Heart left ventricle (tissue), 16 donors: ENCODE data around the gene TMEM220. TPM values are rescaled to one million over a fixed set of nuclear protein-coding genes. Genes with fewer than 3 reads are reported as not detected.
"Not testable (repeated sequence)": the region's sequence is repeated elsewhere in the genome, so short reads cannot be mapped to it uniquely, and the experiment has no call there.

Experiments
- ATAC-seq, 4 donors: fragments of 200-7000 bp; cut with Tn5 transposase; one replicate each; pipeline ENCODE4 v1.9.1; 2020 to 2022; ENCODE audit warnings: moderate library complexity in 4 of 4, mild to moderate bottlenecking in 3 of 4, moderate number of reproducible peaks in 1 of 4
- DNase-seq, 5 donors: peaks; one replicate each; pipeline ENCODE4 v3.0.0-alpha.2; 2020
- H3K27ac ChIP-seq, 12 donors: fragments of 200-600 bp; sonication (generic) in 4 of 12; one replicate each; pipeline versions ENCODE4 v1.5.0 to v1.8.0; 2016 to 2022; ENCODE audit warnings: mild to moderate bottlenecking in 2 of 12
- H3K27me3 ChIP-seq, 9 donors: fragments of 200-600 bp; sonication (generic) in 2 of 9; one replicate each; pipeline versions ENCODE4 v1.5.1 to v1.8.0; 2016 to 2022; ENCODE audit warnings: mild to moderate bottlenecking in 3 of 9
- H3K36me3 ChIP-seq, 9 donors: fragments of 200-600 bp; sonication (generic) in 2 of 9; one replicate each; pipeline versions ENCODE4 v1.5.0 to v1.8.0; 2018 to 2022; ENCODE audit warnings: mild to moderate bottlenecking in 2 of 9
- H3K4me1 ChIP-seq, 12 donors: fragments of 200-600 bp; sonication (generic) in 4 of 12; one replicate each; pipeline versions ENCODE4 v1.5.0 to v1.8.0; 2016 to 2022; ENCODE audit warnings: mild to moderate bottlenecking in 3 of 12
- H3K4me3 ChIP-seq, 12 donors: fragments of 200-600 bp; sonication (generic) in 4 of 12; one replicate each; pipeline versions ENCODE4 v1.5.0 to v1.8.0; 2017 to 2022; ENCODE audit warnings: mild to moderate bottlenecking in 9 of 12, moderate library complexity in 4 of 12
- H3K9me3 ChIP-seq, 12 donors: fragments of 200-600 bp; sonication (generic) in 4 of 12; one replicate each; pipeline versions ENCODE4 v1.5.0 to v1.8.0; 2016 to 2022; ENCODE audit warnings: mild to moderate bottlenecking in 1 of 12
- POLR2A ChIP-seq, 2 donors: fragments of 450-650 bp; IDR thresholded peaks; one replicate each; pipeline ENCODE4 v1.6.1; 2017; ENCODE audit warnings: antibody characterized with exemption in 2 of 2, mild to moderate bottlenecking in 2 of 2, moderate library complexity in 2 of 2
- WGBS, 4 donors: extraction: QIAGEN DNeasy Blood & Tissue Kit in 2 of 4; methylation state at CpG; one replicate each; pipeline versions ENCODE4 v1.1.5 to v1.1.7; 2013 to 2018; 5-methylcytosine and 5-hydroxymethylcytosine counted together
- intact Hi-C, 10 donors: fragments of 100-400 bp; cut with DNase I; formaldehyde crosslinking; loops; one replicate each; pipeline versions ENCODE4 v1.11.1 to v1.14.2; 2022
- polyA plus RNA-seq, 2 donors: library from polyadenylated mRNA; stranded (reverse); fragments of 200-250 nt; gene quantifications; one replicate each; pipeline ENCODE4 v1.2.3, GENCODE V29; 2013
- total RNA-seq, 9 donors: library from RNA; depleted of rRNA in 2 of 9; stranded (reverse); fragments of >200 nt in 2 of 9; fragmentation: NEBNext Ultra II Directional in 3 of 9; extraction: Animal tissue kit (Norgen Biotek cat#: 25700) in 3 of 9; gene quantifications; one replicate each; pipeline versions ENCODE4 v1.1.0 to v1.2.4, GENCODE V29; 2016 to 2023
- TF ChIP-seq, protein P1 (sequence below), 12 donors: fragments of 200-600 bp; sonication (generic) in 4 of 12; IDR thresholded peaks; one replicate each; pipeline versions ENCODE4 v1.5.0 to v1.8.0; 2018 to 2022; ENCODE audit warnings: antibody characterized with exemption in 12 of 12, mild to moderate bottlenecking in 5 of 12
- donor health status: ischemic (EF 13 %, LVEDD 7.1; RV severe dilation, severe dysfunction).
- donor health status: healthy with polysubstance abuse.
- donor health status: DM: no; HTN: yes; CAD: no.
- donor health status: DM: no; HTN: no; CAD: no.
- donor health status: ischemic (EF 25% LVEDD 6.9; RV normal size, moderate dysfunction).
- donor health status: ischemic (EF 25% LVEDD 5.7; RV mildly dilated, moderate dysfunction).
- donor health status: healthy.
- donor health status: DM: yes; HTN: yes; CAD: no.
- donor health status: ischemic (EF 35%, LVEDD 5.7; RV mildly dilated, moderate dysfunction).
- donor health status: nonischemic (EF 11% LVEDD 7.7; RV severe dilation, severe dysfunction).
- donor health status: DM: yes; HTN: yes; CAD: no.
- donor health status: PGD.
- donor health status: ischemic (EF 29% LVEDD 5.4; RV normal size, mild dysfunction).
- donor health status: nonischemic (EF 23%, LVEDD 6.1; RV moderate dilation, normal function).

TMEM220 gene
- total and polyA plus RNA-seq, 11 donors: 3.2 to 13.9 (median 6.3) TPM

DNA sequence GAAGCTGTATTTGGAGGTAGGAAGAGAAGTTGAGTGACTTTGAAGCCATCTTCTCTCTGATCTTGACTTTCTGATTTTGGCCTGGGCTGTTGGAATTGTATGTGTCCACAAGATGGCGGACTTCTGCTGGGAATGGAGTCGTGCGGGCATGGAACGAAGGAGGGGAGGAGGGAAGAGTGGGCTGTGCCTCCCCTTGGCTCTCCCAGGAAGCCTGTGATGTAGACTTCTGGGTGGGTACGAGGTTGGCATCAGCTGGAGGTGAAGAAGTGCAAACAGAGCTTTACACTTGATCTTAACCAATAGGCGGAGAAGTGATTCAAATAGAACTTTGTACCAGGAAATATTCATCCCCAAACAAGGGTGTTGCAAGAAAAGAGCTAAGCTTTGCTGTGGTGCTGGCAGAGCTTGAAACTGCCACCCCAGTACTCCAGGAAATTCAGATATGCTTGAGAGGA, 7.4 kb upstream of the TMEM220 start:
- Histone ChIP-seq H3K4me3 (no peak overlapping the region), H3K27me3 (no peaks in the 10 kb centered on the region), H3K27ac (no peak overlapping the region), H3K36me3 (no peaks in the 10 kb centered on the region), H3K4me1 (peaks cover 0 to 3% (median 0%) of the 10 kb centered on the region in 12 donors), H3K9me3 (no peaks in the 10 kb centered on the region)
- TF ChIP-seq, protein P1, sequence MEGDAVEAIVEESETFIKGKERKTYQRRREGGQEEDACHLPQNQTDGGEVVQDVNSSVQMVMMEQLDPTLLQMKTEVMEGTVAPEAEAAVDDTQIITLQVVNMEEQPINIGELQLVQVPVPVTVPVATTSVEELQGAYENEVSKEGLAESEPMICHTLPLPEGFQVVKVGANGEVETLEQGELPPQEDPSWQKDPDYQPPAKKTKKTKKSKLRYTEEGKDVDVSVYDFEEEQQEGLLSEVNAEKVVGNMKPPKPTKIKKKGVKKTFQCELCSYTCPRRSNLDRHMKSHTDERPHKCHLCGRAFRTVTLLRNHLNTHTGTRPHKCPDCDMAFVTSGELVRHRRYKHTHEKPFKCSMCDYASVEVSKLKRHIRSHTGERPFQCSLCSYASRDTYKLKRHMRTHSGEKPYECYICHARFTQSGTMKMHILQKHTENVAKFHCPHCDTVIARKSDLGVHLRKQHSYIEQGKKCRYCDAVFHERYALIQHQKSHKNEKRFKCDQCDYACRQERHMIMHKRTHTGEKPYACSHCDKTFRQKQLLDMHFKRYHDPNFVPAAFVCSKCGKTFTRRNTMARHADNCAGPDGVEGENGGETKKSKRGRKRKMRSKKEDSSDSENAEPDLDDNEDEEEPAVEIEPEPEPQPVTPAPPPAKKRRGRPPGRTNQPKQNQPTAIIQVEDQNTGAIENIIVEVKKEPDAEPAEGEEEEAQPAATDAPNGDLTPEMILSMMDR (IDR thresholded peaks at IDR 0.05): peak; percentile 62 to 82 (median 70)
- no peak for TF ChIP-seq POLR2A (IDR thresholded peaks at IDR 0.05)
- ATAC-seq (peak; percentile 54 to 83 (median 72)), DNase-seq (peak in 3 of 5 donors; percentile 40 to 48 (median 45))
- intact Hi-C loops: loop anchor here (1.0 to 10.0 kb wide), 6 partner anchors 107 to 410 kb away; no protein-coding TSS in a partner anchor
- WGBS, 4 donors: 13 to 16% (median 14%) methylated on average over 6 of the region's 6 CpGs

DNA sequence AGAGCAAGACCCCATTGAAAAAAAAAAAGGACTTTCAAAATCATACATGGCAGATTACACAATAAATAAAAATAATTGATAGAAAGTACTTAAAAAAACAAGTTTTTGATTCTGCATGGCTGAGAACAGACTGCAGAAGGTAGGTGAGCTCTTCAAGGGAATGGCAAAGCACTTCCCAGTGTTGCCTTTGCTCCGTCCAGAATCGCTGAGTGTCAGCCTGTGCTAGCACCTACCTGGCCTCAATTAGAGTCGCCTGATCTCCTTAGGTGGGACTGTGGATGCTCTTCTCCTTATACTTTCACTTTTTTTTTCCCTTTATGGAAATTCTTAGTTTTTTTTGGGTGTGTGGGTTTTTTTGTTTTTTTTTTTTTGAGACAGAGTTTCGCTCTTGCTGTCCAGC, 6.0 kb upstream of the TMEM220 start:
- Histone ChIP-seq H3K4me1 (peaks cover 0 to 3% (median 0%) of the 10 kb centered on the region in 12 donors), H3K27me3 (no peaks in the 10 kb centered on the region), H3K36me3 (no peaks in the 10 kb centered on the region), H3K9me3 (no peaks in the 10 kb centered on the region), H3K27ac (no peak overlapping the region), H3K4me3 (no peak overlapping the region)
- TF ChIP-seq POLR2A (IDR thresholded peaks at IDR 0.05): no peak
- TF ChIP-seq, protein P1 (IDR thresholded peaks at IDR 0.05): no peak
- intact Hi-C loops: loop anchor here in 5 of 10 donors (2.0 to 10.0 kb wide), 4 partner anchors 109 to 411 kb away; no protein-coding TSS in a partner anchor
- DNase-seq (no peak), ATAC-seq (no peak)
- WGBS, 4 donors: 91 to 94% (median 92%) methylated on average over 4 of the region's 4 CpGs

DNA sequence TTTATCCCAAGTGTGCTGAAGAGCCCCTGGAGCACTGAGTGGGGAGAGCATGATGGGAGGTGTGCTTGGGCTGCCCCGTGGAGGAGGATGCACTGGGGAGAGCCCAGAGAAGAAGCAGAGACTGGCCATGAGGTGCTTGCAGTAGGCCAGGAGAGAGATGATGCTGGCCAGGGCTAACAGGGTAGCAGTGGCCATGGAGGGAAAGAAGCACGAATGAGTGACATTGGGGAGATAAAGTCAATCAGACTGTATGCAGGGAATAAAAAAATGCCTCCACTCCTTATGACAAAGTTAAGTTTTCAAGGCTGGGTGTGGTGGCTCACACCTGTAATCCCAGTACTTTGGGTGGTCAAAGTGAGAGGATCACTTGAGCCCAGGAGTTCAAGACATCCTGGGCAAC, 5.4 kb upstream of the TMEM220 start:
- Histone ChIP-seq H3K27ac (no peak overlapping the region), H3K9me3 (no peaks in the 10 kb centered on the region), H3K4me1 (peaks cover 0 to 8% (median 3%) of the 10 kb centered on the region in 12 donors), H3K4me3 (no peak overlapping the region), H3K27me3 (no peaks in the 10 kb centered on the region), H3K36me3 (no peaks in the 10 kb centered on the region)
- TF ChIP-seq, protein P1 (IDR thresholded peaks at IDR 0.05): no peak
- TF ChIP-seq POLR2A (IDR thresholded peaks at IDR 0.05): no peak
- intact Hi-C loops: loop anchor here in 4 of 10 donors (5.0 to 10.0 kb wide), 3 partner anchors 407 to 412 kb away; no protein-coding TSS in a partner anchor
- DNase-seq: no peak
- WGBS, 4 donors: 64 to 75% (median 71%) methylated on average over 2 of the region's 2 CpGs
- ATAC-seq: no peak

DNA sequence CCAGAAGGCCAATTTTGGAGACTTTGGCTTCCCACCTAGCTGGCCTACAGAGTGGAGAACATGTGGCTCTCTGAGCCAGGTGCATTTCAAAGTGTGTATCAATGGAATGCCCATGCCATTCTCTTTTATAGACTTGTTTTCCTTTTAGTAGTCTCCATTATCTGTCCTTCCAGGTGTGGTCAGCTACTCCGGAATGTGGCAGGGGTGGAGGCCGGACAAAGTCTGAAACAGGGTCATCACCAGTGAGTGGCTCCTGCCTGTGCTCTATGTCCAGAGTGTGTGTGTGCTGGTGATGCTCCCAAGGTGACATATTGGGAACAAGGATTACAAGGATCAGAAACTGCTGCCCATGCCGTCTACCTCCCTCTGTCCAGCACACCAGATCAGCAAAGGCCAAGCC, 3.8 kb upstream of the TMEM220 start:
- H3K4me1 ChIP-seq: peaks cover 0 to 11% (median 5%) of the 10 kb centered on the region in 12 donors
- no peak for DNase-seq
- H3K4me3 ChIP-seq: no peak overlapping the region
- no peaks in the 10 kb centered on the region for H3K36me3 ChIP-seq
- intact Hi-C loops: loop anchor here in 2 of 10 donors (5.0 to 10.0 kb wide), 2 partner anchors 41 to 411 kb away; no protein-coding TSS in a partner anchor
- ATAC-seq: no peak
- 86 to 90% (median 89%) methylated on average over 3 of the region's 3 CpGs for WGBS, 4 donors
- H3K27ac ChIP-seq: no peak overlapping the region
- H3K27me3 ChIP-seq: no peaks in the 10 kb centered on the region
- no peak for TF ChIP-seq POLR2A (IDR thresholded peaks at IDR 0.05)
- TF ChIP-seq, protein P1 (IDR thresholded peaks at IDR 0.05): no peak
- no peaks in the 10 kb centered on the region for H3K9me3 ChIP-seq

DNA sequence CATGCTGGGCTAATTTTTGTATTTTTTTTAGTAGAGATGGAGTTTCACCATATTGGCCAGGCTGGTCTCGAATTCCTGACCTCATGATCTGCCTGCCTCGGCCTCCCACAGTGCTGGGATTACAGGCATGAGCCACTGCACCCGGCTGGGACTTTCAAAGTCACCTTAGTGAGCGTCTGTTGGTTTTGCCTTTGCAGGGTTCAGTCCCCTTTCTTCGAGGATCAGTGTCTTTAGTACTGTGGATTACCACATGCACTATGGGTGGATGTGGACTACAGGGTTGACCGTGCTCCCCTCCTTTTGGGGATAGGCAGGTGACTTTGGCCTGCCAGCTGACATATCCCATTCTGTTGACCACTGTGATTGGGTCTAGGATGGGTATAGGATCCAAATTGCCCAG, 2.3 kb upstream of the TMEM220 start:
- not testable (repeated sequence) for H3K4me3 ChIP-seq, H3K36me3 ChIP-seq, H3K27ac ChIP-seq, H3K27me3 ChIP-seq, ATAC-seq, DNase-seq, H3K9me3 ChIP-seq
- 87 to 94% (median 91%) methylated on average over 6 of the region's 6 CpGs for WGBS, 4 donors
- peaks cover 0 to 11% (median 4%) of the 10 kb centered on the region in 12 donors for H3K4me1 ChIP-seq
- intact Hi-C loops: loop anchor here in 2 of 10 donors (5.0 to 10.0 kb wide), 2 partner anchors 40 to 413 kb away; no protein-coding TSS in a partner anchor
